Urothelium cell line (cell line): ENCODE data around the gene RSPRY1.
A peak's percentile ranks its signal among the peaks of the same experiment; 100 is the strongest.
"Not testable (repeated sequence)": the region's sequence is repeated elsewhere in the genome, so short reads cannot be mapped to it uniquely, and the experiment has no call there.

Experiments used
- DNase-seq: peaks from one replicate; pipeline ENCODE4 v3.0.0; 2011; ENCODE audit warnings: low spot score, mixed read lengths
- FAIRE-seq: peaks from 2 replicates; lab custom pipeline; 2011; peaks lifted over from hg19 to GRCh38; lab: Jason Lieb, UNC

The RSPRY1 gene

DNA sequence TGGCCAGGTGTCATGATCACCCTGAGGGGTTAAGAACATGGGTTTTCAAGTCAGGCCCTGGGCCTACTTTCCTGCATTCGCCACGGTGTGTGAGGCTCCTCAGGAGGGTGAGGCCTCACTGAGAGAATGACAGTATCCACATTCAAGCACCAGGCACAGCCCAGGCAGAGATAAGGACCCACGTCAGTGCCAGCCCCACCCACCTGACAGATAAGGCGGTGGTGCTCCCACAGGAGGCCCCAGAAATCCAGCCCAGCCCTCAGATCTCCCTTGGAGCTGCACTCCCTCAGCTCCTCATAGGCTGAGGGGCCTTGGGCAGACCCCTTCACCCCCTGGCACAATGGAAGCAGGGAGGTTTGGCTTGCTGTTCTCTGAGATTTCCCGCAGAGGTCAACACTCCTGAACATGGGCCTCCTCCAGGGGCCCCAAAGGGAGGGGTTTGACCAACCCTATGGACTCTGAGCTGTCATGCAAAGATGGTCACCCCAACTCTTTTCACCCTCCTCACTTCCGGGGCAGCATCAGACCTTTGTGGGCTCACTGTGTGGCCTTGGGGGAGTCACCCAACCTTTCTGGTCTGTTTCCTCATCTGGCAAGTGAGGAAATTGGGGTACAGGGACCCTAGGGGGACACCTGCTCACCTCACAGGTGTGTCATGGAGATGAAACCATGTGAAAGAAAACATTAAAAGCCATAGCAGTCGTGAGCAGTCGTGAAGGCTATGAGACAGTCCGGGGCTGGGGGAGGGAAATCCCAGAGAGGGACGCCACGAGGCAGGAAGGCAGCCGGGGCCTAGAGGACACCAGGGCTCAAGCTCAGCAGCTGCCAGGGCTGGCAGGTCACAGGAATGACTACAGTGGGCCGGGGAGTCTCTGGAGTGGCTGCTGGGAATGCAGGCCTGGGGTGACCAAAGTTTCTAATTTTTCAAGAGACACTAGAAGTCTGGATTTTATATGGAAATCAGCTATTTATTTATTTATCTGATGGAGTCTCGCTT is 83.0 kb downstream of the RSPRY1 start:
- FAIRE-seq (no peak), DNase-seq (no peak)

DNA sequence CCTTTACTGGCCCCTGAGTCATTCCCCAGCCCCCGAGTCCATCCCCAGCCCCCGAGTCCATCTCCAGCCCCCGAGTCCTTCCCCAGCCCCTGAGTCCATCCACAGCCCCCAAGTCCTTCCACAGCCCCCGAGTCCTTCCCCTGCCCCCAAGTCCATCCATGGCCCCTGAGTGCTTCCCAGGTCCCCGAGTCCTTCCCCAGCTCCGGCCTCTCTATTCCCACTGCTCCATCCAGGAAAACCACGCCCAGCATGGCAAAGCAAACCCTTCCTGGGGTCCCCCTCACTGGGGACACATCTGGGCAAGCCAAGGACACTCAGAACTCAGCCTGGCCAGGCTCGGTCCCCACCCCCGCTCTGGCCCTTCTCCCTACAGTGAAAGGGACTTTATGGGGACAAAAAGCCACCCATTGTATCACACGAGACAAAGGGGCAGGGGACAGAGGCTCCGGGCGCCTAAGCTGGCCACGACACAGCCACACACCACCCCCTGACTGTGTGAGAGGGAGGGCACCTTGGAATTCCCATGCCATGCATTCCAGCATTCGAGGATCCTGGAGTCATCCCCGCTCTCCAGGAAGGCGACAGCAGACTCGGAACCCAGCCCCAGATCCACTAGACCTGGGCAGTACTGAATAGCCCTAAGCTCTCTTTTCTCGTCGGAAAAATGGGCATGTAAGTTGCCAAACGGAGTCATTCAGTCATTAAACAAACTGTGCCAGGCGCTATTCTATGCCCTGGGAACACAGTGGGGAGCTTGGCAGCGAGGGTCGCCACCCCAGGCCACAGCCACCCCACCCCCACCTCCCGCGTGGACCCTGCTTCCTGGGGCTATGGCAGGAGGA is 84.3 kb downstream of the RSPRY1 start:
- DNase-seq (no peak), FAIRE-seq (no peak)

DNA sequence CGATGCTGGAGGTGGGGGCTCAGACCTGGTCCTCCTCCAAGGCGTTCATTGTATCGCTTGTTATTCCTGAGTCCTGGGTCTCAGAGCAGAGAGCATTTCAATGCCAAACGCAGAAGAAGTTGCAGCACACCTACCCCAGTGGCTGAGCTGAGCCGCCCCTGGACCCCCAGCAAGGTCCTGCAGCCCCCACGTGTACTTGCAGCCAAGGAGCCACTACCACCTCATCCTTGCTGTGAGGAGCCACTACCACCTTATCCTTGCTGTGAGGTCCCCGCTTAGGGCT is 84.9 kb downstream of the RSPRY1 start:
- FAIRE-seq (no peak), DNase-seq (no peak)

DNA sequence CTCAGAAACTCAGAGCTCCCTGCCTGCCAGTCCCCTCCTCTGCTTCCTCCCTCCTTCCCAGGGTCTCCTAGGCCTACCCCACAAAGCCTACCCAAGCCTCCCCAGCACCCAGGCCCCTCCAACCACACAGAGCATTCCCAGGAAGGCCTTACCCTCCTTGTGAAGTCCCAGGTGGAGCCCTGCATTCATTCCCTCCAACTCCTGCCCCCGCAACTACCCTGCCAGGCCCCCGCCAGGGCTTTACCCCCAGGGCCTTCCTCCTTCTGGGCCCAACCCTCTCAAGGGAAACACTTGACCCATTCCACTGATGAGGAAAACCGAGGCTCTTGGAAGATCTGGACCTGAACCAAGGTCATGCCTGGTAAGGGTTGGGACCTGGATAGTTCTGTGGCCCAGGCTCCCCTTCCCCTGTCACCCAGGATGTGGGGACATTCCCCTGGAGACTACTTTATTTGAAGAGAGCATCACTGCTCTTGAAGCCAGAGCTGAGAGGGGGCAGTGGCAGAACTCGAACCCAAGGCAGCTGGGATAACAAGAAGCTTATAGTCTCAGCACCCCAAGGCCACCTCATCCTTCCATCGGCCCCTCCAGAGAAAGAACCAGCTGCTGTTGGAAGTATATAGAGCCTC is 85.9 kb downstream of the RSPRY1 start:
- DNase-seq (no peak), FAIRE-seq (no peak)

DNA sequence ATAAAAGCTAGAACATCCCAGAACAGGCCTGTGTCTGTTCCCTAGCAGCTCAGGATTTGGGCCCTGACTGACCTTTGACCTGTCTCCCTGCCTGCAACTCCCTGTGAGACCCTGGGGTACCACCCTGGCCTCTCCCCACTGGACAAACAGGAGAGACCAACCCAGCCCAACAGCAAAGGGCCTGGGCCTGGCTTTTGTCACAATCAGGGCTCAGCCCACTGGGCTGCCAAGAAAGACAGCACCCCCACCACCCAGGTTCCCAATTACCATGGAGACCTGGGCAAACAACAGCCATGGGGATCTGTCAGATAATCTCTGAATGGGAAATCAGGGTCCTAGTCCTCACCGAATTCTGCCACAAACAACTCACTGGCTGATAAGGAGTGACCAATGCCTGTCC is 87.2 kb downstream of the RSPRY1 start:
- no peak for FAIRE-seq
- DNase-seq: no peak

DNA sequence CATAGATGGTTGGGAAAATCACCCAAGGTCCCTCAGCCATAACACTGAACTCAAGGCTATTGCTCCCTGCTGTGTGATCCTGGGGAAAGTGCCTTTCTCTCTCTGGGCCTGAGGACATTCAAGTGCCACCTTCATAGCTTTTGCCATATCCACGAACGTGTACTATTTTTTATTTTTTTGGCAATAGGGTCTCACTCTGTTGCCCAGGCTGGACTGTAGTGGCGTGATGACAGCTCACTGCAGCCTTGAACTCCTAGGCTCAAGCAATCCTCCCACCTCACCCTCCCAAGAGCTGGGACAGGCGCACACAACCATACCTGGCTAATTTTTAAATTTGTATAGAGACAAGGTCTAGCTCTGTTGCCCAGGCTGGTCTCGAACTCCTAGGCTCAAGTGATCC is 87.7 kb downstream of the RSPRY1 start:
- DNase-seq (no peak), FAIRE-seq (no peak)

DNA sequence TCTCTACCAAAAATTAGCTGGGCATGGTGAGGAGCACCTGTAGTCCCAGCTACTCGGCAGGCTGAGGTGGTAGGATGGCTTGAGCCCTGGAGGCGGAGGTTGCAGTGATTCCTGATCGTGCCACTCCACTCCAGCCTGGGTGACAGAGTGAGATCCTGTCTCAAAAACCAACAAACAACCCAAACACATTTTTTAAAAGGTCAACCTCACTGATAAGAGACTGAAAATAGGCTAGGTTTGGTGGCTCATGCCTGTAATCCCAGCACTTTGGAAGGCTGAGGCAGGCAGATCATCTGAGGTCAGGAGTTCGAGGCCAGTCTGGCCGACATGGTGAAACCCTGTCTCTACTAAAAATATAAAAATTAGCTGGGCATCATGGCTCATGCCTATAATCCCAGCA is 89.8 kb downstream of the RSPRY1 start:
- not testable (repeated sequence) for DNase-seq, FAIRE-seq

DNA sequence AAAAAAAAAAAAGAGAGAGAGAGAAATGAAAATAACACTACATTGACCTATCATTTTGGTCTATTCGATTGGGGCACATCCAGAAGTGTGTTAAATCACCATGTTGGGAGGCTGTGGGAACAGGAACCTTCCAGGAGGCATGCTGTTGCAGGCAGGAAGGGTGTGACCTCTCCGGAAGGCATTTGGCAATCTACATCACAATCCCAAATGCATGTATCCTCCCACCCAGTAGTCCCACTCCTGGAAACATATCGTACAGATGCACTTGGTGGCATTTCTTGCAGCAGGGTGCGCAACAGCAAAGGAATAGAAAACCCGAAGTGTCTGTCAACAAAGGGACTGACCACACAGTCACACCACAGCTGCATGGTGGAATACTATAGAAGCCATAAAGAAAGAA is 90.5 kb downstream of the RSPRY1 start:
- DNase-seq: no peak
- peak; percentile 35 for FAIRE-seq

DNA sequence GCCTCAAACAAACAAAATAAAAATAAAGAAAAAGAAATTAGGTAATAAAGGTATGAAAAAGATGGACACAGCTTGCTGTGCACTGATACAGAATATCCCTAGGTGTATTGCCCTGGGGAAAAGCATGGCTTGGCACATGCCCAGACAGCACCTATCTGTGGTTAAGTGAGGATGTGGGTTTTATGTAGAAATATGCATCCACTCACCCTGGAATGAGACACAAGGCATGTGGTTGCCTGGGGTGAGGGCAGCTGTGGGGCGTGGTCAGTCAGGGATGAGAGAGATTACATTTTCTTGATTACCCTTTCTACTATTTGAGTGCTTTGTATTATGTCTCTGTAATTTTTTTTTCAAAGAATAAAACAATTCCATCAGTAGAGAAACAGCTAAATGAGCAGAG is 91.5 kb downstream of the RSPRY1 start:
- FAIRE-seq (peak; percentile 98), DNase-seq (peak; percentile 94)

DNA sequence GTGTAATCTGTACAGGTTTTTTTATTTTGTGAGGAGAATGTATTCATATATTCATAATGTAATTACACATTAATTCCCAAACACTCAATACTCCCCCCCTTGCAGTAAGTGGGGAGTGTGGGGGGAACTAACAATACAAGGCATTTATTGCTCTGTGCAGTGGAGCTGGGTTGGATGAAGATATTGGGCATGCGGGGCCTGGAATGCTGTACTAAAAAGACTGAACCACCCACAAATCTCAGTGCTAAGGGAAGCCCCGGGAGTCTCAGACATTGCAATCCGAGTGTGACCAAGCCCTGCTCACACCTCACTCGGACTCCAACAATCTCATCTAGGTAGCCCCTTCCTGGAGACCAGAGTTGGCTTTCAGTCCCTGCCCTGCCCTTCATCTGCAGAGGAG is 92.4 kb downstream of the RSPRY1 start:
- FAIRE-seq (no peak), DNase-seq (no peak)

DNA sequence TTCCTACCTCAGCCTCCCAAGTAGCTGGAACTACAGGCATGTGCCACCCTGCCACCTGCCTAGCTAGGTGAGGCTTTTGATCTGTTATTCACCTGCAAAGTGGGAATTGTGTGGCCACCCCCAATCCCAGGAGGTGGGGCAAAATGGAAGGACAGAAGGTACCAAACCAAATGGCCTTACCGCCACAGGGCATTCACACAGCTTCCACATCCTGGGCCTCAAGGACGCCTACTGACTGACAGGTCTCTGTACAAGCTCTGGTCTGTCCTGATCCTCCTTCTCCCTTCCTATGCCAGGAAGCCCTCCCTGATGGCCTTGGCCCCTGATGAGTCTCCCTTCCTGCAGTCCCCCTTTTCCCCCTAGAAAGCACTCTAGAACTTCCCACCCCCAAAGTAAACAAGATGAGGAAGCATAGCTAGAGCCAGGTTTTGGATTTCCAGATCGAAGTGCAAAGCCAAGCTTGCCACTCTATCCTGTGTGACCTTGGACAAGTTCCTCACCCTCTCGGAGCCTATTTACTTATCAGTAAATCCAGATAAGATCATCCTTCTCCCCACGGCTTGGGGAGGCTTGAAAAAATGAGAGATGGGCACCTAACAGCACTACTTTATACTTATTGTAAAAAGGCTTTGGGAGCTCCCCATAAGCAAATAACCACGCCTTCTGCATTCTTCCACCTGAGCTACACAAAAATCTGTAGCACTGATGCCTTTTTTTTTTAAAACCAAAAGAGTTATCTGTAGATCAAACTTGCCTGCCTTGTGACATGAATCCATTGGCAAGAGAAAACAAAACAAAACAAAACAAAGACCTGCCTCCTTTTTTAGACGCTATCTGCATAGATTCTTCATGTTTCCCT is 93.9 kb downstream of the RSPRY1 start:
- no peak for DNase-seq
- no peak for FAIRE-seq

DNA sequence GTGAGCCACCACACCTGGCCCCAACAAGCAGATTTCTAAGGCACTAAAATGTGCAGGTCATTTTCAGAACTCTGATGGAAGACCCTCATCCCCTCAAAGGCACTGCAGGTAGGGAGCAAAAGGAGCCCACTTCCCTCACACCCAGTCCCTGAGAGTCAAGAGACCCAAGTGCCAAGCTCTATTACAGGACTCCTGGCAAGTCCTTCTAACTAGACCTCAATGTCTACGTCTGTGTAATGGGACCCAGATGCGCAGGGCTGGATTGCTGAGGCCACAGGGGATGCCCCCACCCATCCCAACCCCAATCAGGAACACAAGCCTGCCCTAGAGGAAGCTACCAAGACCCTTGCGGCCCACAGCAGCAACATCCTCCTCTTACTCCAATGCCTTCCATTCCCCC is 95.7 kb downstream of the RSPRY1 start:
- no peak for FAIRE-seq

DNA sequence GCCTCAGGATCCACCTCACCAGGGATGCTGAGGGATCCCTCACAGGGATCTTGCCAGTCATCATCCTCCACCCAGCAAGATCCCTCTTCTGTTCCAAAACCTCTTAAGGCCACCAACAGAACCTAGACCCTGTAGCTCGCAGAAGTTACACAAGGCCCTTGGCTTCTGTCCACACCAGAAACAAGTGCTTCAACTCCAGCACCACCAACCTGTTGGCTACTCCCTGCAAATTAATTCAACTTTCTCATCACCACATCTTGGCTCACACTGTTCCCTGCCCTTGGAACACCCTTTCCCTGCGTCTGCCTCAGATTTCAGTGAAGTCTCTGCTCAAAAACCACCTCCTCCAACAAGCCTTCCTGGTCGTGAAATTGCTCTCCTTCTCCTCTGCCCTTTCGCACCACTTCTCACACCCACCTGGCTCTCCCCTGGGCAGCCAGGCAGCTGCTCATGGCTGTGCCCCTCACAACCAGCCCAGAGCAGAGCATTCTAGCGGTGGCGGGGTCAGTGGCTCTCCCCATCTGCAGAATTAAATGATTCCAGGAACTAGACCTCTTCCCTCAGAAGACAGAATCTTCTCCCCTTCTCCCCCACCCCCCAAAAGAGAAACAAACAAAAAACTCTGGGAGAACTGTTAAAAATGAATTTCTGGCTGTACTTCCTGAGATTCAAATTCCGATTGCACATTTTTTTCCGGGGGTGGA is 96.5 kb downstream of the RSPRY1 start:
- DNase-seq (no peak), FAIRE-seq (peak; percentile 32)

More for the DNA sequence above, 95.7 kb downstream of the RSPRY1 start:
- no peak for DNase-seq

DNA sequence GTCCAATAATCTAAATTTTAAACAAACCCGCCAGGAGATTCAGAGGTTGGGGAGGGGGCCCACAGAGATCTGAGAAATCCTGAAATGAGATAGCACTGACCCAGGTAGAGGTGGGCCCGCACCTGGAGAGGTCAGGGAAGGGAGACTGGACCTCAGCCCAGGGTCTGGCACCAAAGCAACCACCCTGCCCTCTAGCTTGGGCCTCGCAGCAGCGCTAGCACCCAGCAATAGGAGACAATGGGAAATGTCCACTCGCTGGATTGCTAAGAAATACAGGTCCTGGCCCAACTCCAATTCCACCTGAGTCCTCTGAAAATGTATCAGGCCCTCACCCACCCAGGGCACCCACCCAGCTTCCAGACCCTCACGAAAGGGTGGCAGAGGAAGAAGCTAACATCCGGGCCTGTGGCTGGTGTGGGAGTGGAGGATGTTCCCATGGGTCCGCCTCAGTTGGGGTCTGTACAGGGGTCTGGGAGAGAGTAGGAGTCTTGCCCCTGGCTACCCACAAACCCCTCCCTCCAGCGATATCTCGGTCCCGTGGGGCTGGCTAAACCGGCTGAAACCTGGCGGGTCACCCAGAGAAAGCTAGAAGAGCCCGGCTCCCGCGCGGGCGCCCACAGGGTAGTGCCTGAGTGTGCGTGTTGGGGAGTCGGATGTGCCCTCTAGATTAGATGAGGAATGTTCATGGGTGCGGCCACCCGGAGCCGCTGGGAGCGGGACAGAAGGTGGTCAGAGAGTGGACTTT is 97.3 kb downstream of the RSPRY1 start:
- DNase-seq: no peak
- FAIRE-seq: no peak

DNA sequence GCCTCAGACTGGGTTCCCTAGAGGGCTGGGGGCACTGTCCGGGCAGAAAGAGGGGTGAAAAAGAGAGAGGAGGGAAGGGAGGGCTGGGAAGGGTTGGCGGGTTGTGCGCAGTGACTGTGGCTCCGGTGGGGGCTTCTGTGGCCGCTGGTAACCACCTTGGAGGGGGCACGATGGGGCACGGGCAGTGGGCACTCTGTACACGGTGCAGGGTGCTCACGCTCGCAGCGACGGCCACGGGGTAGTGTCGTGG is 97.8 kb downstream of the RSPRY1 start:
- DNase-seq (no peak), FAIRE-seq (no peak)

DNA sequence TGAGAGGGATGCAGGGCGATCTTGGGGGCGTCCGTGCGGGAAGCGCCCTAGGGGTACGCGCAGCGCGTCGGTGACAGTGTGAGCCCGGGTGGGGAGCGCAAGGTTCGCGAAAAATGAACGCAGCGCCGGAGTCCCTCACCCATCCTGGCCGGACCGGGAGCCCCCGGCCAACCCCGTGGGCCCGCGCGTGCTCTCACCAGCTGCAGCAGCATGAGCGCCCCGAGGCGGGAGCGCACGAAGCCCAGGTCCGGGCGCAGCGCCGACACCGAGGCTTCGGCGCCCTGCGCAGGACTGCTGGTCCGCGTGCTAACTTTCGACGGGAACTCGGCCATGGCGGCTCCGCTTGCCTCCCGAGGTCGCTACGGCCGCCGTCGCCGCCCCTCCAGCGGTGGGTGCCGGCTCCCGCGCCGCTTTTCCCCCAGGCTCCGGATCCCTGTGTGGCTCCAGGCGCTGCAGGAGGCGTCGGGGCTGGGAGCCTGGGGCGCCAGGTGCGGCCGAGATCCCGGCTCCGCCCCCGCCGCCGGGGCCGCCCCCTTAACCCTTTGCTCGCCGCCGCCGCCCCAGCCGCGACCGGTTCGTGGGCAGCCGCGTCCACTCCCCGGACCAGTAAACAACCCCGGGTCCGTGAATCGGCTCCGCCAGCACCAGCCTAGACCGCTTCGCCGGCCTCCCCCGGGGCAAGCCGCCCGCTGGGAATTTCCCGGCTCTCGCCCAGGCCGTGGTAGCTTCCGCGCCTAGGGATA is 98.3 kb downstream of the RSPRY1 start, which contains the start of gene PLLP:
Gene PLLP (minus strand): TSS at position 464 of the 743 bp plus-strand sequence. CDS start 132 bp downstream, at position 332.
- FAIRE-seq (no peak), DNase-seq (peak; percentile 83)

DNA sequence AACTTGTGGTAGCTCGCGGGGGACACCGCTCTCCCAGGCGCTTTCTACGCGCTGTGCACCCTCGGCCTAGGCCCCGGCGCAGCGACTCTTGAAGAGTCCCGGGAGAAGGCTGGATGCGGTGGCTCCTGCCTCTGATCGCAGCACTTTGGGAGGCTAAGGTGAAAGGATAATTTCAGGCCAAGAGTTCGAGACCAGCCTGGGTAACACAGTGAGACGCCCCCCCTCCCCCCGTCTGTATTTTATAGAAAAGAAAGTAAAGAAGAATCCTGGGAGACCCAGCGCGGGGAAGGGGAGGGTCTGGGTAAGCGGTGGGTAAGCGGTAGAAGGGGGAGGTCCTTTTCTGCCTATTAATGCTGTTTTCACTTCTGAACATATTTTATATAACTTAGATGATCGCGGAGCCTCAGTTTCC is 98.8 kb downstream of the RSPRY1 start:
- DNase-seq (no peak), FAIRE-seq (no peak)

DNA sequence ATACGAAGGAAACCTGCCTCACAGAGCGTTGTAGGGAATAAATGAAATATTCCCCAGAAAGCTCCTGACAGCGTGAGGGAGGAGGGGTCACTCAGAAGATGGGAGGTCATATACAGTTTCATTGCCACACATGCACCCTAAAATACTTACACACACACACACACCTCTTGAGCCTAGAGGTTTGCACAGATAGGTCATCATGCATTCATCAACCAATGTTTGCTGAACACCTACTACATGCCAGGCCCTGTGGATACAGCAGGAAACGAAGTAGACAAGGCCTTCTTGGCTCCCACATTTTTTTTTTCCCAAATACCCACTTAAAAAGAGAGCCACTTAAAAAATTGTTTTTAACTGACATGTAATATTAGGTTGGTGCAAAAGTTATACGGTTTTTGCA is 99.2 kb downstream of the RSPRY1 start:
- FAIRE-seq: no peak
- DNase-seq: no peak
